ENCODE measurements around the gene ENDOV. TPM values are rescaled to one million over a fixed set of nuclear protein-coding genes. Genes with fewer than 3 reads are reported as not detected.

Gene ENDOV
- total and polyA plus RNA-seq, 8 donors, result 2.3 to 122 (median 13.2) TPM

DNA sequence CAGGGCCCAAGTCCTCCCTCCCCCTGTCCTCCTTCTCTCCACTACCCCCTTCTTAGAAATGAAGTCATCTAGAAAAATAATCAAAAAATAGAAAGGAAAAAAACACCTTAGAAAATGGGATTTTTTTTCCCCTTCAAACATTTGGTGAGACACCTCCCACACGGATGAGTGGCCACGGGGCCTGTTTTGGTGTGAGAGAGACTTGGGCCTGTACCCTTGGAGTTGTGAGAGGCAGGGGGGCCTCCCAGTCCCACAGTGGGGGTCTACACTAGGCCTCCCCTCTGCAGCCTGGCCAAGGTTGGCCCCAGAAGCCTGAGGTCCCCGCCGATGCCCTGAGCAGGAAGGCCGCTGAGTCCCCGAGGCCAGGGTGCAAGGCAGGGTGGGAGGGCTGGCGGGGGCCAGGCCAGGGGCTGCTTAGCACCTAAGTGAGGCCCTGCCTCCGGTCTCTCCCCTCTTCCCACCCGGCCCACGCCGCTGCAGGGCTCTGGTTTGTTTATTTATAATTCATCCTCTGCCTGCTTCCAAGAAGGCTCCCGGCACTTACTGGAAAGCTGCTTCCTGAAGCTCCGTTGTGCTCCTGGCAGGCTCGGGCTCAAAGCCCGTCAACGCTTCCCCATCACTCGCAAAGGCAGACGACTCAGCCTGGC is 35.1 kb downstream of the ENDOV start:
- intact Hi-C loops (cut with DNase I; ENCODE audit: low total_unique reads), result no loop called here
- H3K27ac ChIP-seq, result peak overlapping the region in 3 of 5 donors; percentile 43 to 69 (median 56)

DNA sequence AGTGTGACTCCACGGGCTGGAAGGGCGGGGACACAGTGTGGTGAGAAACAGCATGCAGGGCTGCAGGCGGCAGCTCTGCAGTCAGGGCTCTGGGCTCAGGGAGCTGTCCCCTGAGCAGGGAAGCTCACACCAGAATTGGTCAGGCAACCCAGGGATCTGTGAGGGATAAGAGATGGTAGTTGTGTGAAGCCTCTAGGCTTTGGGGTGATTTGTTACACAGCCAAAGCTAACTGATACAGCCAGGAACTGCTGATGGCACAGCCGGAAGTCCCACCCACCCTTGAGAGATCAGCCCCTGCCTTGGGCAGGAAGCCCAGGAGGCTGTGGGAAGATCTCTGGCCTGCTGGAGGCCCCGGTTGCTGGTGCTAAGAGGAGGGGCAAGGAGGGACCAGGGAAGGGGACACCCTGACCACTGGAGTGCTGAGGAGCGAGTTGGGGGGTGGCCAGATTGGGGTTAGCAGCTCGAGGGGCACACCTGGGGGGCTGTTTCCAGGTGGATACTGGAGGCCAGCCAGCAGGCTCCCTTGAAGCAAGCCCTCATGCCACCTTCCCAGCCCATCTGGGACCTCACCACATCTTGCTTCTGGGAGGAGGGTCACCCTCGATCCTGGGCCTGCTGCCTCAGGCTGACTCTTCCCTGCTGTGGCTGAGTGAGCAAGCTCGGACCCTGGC is 36.3 kb downstream of the ENDOV start:
- intact Hi-C loops (cut with DNase I; ENCODE audit: low total_unique reads), result no loop called here

More for the DNA sequence above, 35.1 kb downstream of the ENDOV start:
- H3K27me3 ChIP-seq, result no peaks in the 10 kb centered on the region
- peaks cover 11 to 26% (median 21%) of the 10 kb centered on the region in 4 donors for H3K4me1 ChIP-seq
- peak in 1 of 2 donors; percentile 50 for DNase-seq
- H3K4me3 ChIP-seq, result no peak overlapping the region
- H3K9me3 ChIP-seq, result no peaks in the 10 kb centered on the region
- H3K36me3 ChIP-seq, result no peaks in the 10 kb centered on the region
- 36 to 59% (median 56%) methylated on average over 15 to 18 of the region's 18 CpGs for WGBS, 5 donors
- TF ChIP-seq POLR2AphosphoS5 (IDR thresholded peaks at IDR 0.05), result peak in 1 of 3 donors; percentile 17
- TF ChIP-seq POLR2A (IDR thresholded peaks at IDR 0.05), result no peak
- TF ChIP-seq, protein P1, sequence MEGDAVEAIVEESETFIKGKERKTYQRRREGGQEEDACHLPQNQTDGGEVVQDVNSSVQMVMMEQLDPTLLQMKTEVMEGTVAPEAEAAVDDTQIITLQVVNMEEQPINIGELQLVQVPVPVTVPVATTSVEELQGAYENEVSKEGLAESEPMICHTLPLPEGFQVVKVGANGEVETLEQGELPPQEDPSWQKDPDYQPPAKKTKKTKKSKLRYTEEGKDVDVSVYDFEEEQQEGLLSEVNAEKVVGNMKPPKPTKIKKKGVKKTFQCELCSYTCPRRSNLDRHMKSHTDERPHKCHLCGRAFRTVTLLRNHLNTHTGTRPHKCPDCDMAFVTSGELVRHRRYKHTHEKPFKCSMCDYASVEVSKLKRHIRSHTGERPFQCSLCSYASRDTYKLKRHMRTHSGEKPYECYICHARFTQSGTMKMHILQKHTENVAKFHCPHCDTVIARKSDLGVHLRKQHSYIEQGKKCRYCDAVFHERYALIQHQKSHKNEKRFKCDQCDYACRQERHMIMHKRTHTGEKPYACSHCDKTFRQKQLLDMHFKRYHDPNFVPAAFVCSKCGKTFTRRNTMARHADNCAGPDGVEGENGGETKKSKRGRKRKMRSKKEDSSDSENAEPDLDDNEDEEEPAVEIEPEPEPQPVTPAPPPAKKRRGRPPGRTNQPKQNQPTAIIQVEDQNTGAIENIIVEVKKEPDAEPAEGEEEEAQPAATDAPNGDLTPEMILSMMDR (IDR thresholded peaks at IDR 0.05), result no peak

DNA sequence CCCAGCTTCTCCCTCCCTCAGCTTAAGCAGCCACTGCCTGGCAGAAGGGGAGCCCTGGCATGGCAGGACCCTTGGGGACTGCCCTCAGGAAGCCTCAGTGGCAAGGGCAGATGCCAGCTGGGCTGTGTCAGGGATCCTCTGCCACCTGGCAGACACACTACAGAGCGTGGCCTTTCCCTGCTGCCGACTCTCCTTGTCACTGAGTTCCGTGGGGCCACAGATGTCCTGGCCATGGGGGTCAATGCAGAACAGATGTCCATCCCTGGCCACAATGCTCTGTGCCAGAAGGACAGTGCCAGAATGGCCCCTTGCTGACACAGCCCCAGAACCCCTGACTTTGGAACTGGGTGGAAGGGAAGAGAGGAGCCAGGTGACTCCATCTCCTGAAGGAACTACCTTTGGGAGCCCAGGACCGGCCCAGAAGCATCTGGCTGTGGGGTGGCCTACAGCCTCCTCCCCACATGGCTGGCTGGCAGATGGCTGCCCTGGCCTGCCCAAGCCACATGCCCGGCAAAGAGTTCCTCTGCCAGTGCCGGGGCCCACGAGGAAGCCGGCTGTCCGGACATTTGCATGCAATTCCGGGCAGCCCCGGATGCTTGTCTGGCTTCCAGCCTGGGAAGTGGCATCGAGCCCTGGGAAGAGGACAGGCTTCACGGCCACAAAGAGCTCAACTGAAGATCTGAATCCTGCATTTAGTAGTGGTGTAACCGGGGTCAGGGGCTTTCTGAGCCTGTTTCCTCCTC is 37.4 kb downstream of the ENDOV start:
- no peak for TF ChIP-seq POLR2A (IDR thresholded peaks at IDR 0.05)
- TF ChIP-seq EP300 (IDR thresholded peaks at IDR 0.05), result no peak
- TF ChIP-seq POLR2AphosphoS5 (IDR thresholded peaks at IDR 0.05), result no peak
- TF ChIP-seq, protein P1 (IDR thresholded peaks at IDR 0.05), result no peak
- 72 to 86% (median 79%) methylated on average over 8 to 14 of the region's 14 CpGs for WGBS, 5 donors
- no peak overlapping the region for H3K27ac ChIP-seq
- no peaks in the 10 kb centered on the region for H3K36me3 ChIP-seq
- intact Hi-C loops (cut with DNase I; ENCODE audit: low total_unique reads), result no loop called here
- H3K4me3 ChIP-seq, result no peak overlapping the region
- DNase-seq, result no peak
- peaks cover 17 to 47% (median 36%) of the 10 kb centered on the region in 4 donors for H3K4me1 ChIP-seq
- H3K27me3 ChIP-seq, result peaks cover 0 to under 1% (median 0%) of the 10 kb centered on the region in 3 donors
- H3K9me3 ChIP-seq, result no peaks in the 10 kb centered on the region

More for the DNA sequence above, 36.3 kb downstream of the ENDOV start:
- H3K27me3 ChIP-seq, result no peaks in the 10 kb centered on the region
- peaks cover 17 to 36% (median 28%) of the 10 kb centered on the region in 4 donors for H3K4me1 ChIP-seq
- no peak for DNase-seq
- H3K9me3 ChIP-seq, result no peaks in the 10 kb centered on the region
- no peak for TF ChIP-seq POLR2AphosphoS5 (IDR thresholded peaks at IDR 0.05)
- no peak for TF ChIP-seq EP300 (IDR thresholded peaks at IDR 0.05)
- TF ChIP-seq POLR2A (IDR thresholded peaks at IDR 0.05), result no peak
- TF ChIP-seq, protein P1 (IDR thresholded peaks at IDR 0.05), result no peak
- H3K4me3 ChIP-seq, result no peak overlapping the region
- H3K36me3 ChIP-seq, result no peaks in the 10 kb centered on the region
- H3K27ac ChIP-seq, result peak overlapping the region in 1 of 5 donors; percentile 56
- WGBS, 5 donors, result 82 to 89% (median 86%) methylated on average over 7 to 9 of the region's 9 CpGs

Measured in stomach (tissue), 9 donors.